Upper lobe of right lung (tissue), 1 donor: ENCODE measurements around the gene PYGO2. TPM values are rescaled to one million over a fixed set of nuclear protein-coding genes. Genes with fewer than 3 reads are reported as not detected.

ENCODE experiments used
- ATAC-seq: fragments of 200-7000 bp; cut with Tn5 transposase; one replicate; pipeline ENCODE4 v1.9.1; 2020; ENCODE audit warnings: mild to moderate bottlenecking, moderate library complexity
- DNase-seq: peaks from one replicate; pipeline ENCODE4 v3.0.0-alpha.2; 2020
- H3K27ac ChIP-seq: fragments of 200-600 bp; one replicate; pipeline ENCODE4 v1.8.0; 2022
- H3K27me3 ChIP-seq: fragments of 200-600 bp; one replicate; pipeline ENCODE4 v1.8.0; 2022; ENCODE audit warnings: mild to moderate bottlenecking
- H3K36me3 ChIP-seq: fragments of 200-600 bp; one replicate; pipeline ENCODE4 v1.8.0; 2022
- H3K4me1 ChIP-seq: fragments of 200-600 bp; one replicate; pipeline ENCODE4 v1.8.0; 2022
- H3K4me3 ChIP-seq: fragments of 200-600 bp; one replicate; pipeline ENCODE4 v1.8.0; 2022; ENCODE audit warnings: mild to moderate bottlenecking
- H3K9me3 ChIP-seq: fragments of 200-600 bp; one replicate; pipeline ENCODE4 v1.8.0; 2022
- CTCF ChIP-seq: fragments of 200-600 bp; IDR thresholded peaks from one replicate; pipeline ENCODE4 v1.8.0; 2022; ENCODE audit warnings: antibody characterized with exemption
- intact Hi-C: fragments of 100-400 bp; cut with DNase I; formaldehyde crosslinking; loops from one replicate; pipeline ENCODE4 v1.11.0; 2022
- total RNA-seq: library from RNA; stranded (reverse); fragmentation: NEBNext Ultra II Directional; extraction: Animal tissue kit (Norgen Biotek cat#: 25700); gene quantifications from one replicate; pipeline ENCODE4 v1.2.1, GENCODE V29; 2021
- donor health status: DM: no; HTN: yes; CAD: no; lungs with severe emphysema.

PYGO2 gene
- total RNA-seq, 1 donor from 2014 or later: 27.0 TPM

GRCh38 chr1:155008015-155008941 is 46.7 kb upstream of the PYGO2 start:
- DNase-seq (no peak), ATAC-seq (peak; percentile 4)
- Histone ChIP-seq H3K4me1 (peaks cover 87% of the 10 kb centered on the region), H3K4me3 (peak overlapping the region; percentile 41), H3K27me3 (no peaks in the 10 kb centered on the region), H3K27ac (peak overlapping the region; percentile 93), H3K9me3 (no peaks in the 10 kb centered on the region), H3K36me3 (no peaks in the 10 kb centered on the region)
- intact Hi-C loops: no loop called here
- TF ChIP-seq CTCF: no peak

- peaks cover 78% of the 10 kb centered on the region for H3K4me1 ChIP-seq
- ATAC-seq (no peak), DNase-seq (peak; percentile 79)
- no peaks in the 10 kb centered on the region for H3K9me3 ChIP-seq
- peak overlapping the region; percentile 93 for H3K27ac ChIP-seq
- H3K4me3 ChIP-seq: peak overlapping the region; percentile 41
- no peaks in the 10 kb centered on the region for H3K36me3 ChIP-seq
- no peak for TF ChIP-seq CTCF
- intact Hi-C loops: no loop called here
- no peaks in the 10 kb centered on the region for H3K27me3 ChIP-seq
These were observed 45.8 kb upstream of the PYGO2 start for GRCh38 chr1:155007251-155007828.

GRCh38 chr1:155006601-155007101 is 45.1 kb upstream of the PYGO2 start:
- intact Hi-C loops: no loop called here
- Histone ChIP-seq H3K9me3 (no peaks in the 10 kb centered on the region), H3K4me1 (peaks cover 71% of the 10 kb centered on the region), H3K27ac (peak overlapping the region; percentile 93), H3K27me3 (no peaks in the 10 kb centered on the region), H3K4me3 (no peak overlapping the region), H3K36me3 (no peaks in the 10 kb centered on the region)
- TF ChIP-seq CTCF: no peak
- DNase-seq (no peak), ATAC-seq (no peak)

GRCh38 chr1:155005076-155006011 is 43.8 kb upstream of the PYGO2 start:
- Histone ChIP-seq H3K4me1 (peaks cover 58% of the 10 kb centered on the region), H3K36me3 (no peaks in the 10 kb centered on the region), H3K27me3 (no peaks in the 10 kb centered on the region), H3K9me3 (no peaks in the 10 kb centered on the region), H3K4me3 (peak overlapping the region; percentile 88), H3K27ac (peak overlapping the region; percentile 93)
- ATAC-seq (peak; percentile 4), DNase-seq (peak; percentile 87)
- no peak for TF ChIP-seq CTCF
- intact Hi-C loops: no loop called here

GRCh38 chr1:155004352-155005075 is 42.9 kb upstream of the PYGO2 start:
- DNase-seq (no peak), ATAC-seq (no peak)
- H3K4me3 ChIP-seq: peak overlapping the region; percentile 88
- intact Hi-C loops: no loop called here
- H3K27ac ChIP-seq: peak overlapping the region; percentile 93
- no peak for TF ChIP-seq CTCF
- H3K27me3 ChIP-seq: no peaks in the 10 kb centered on the region
- H3K9me3 ChIP-seq: no peaks in the 10 kb centered on the region
- peaks cover 57% of the 10 kb centered on the region for H3K4me1 ChIP-seq
- H3K36me3 ChIP-seq: no peaks in the 10 kb centered on the region
